Prostate gland (tissue), 2 donors: ENCODE measurements around the gene KNCN.

Source experiments
- CTCF ChIP-seq, 4 experiments: fragments of 200-600 bp in 2 of 4; fragments of 450-650 bp in 2 of 4; sonication (generic) in 2 of 4; IDR thresholded peaks; 1 replicate in 3 of 4; 2 replicates in 1 of 4; pipeline ENCODE4 v1.5.1; 2016 to 2019; ENCODE audit warnings: antibody characterized with exemption in 4 of 4, mild to moderate bottlenecking in 2 of 4, moderate library complexity in 2 of 4
- POLR2A ChIP-seq: fragments of 450-650 bp; IDR thresholded peaks from one replicate; pipeline ENCODE4 v1.6.1; 2016; ENCODE audit warnings: antibody characterized with exemption, mild to moderate bottlenecking
- POLR2AphosphoS5 ChIP-seq: sonication (generic); formaldehyde crosslinking; IDR thresholded peaks from one replicate; pipeline ENCODE4 v1.6.1; 2017; ENCODE audit warnings: antibody characterized with exemption

- TF ChIP-seq CTCF (IDR thresholded peaks at IDR 0.05) (no peak), POLR2AphosphoS5 (no peak), POLR2A (no peak)
These were observed 22.3 kb downstream of the KNCN start for GRCh38 chr1:46529031-46529630.
